HEK293 (cell line): Measurements from ENCODE around the gene BNC1.
A peak's percentile ranks its signal among the peaks of the same experiment; 100 is the strongest.

Experiments used
- CTCF ChIA-PET: fragments of 350-600 bp; formaldehyde crosslinking; extraction: SDS; loops from one replicate; lab custom pipeline; 2021; ENCODE audit warnings: antibody characterized with exemption; lab: Yijun Ruan, JAX
- POLR2A ChIA-PET: fragments of 300-600 bp; formaldehyde crosslinking; extraction: SDS; loops from one replicate; lab custom pipeline; 2020; ENCODE audit warnings: antibody characterized with exemption, inconsistent platforms; lab: Yijun Ruan, JAX
- H3K27ac ChIP-seq: fragments of 200-500 bp; sonication (Bioruptor generic); 2 replicates; pipeline ENCODE4 v1.5.1; 2014; ENCODE audit warnings: low read depth, low read length, control low read depth, inconsistent platforms; ENCODE audit errors: extremely low read depth
- H3K36me3 ChIP-seq, 2 experiments: fragments of 200-500 bp in 1 of 2; sonication (Bioruptor generic) in 1 of 2; 1 replicate in 1 of 2; 2 replicates in 1 of 2; pipeline ENCODE4 v1.5.1; 2014 to 2017; ENCODE audit warnings: inconsistent platforms in 2 of 2, low read length in 2 of 2; ENCODE audit not compliant: control insufficient read depth in 2 of 2, insufficient read depth in 1 of 2
- H3K4me1 ChIP-seq: fragments of 200-500 bp; sonication (Bioruptor generic); 2 replicates; pipeline ENCODE4 v1.5.1; 2014; ENCODE audit warnings: mild to moderate bottlenecking, low read length, inconsistent platforms; ENCODE audit not compliant: control insufficient read depth, insufficient read depth
- H3K4me3 ChIP-seq: 2 replicates; pipeline ENCODE4 v1.5.1; 2011; ENCODE audit warnings: low read depth, mild to moderate bottlenecking, control low read depth, low read length, moderate library complexity
- H3K9me3 ChIP-seq: fragments of 200-500 bp; sonication (Bioruptor generic); 2 replicates; pipeline ENCODE4 v1.5.1; 2014; ENCODE audit warnings: low read depth, low read length, inconsistent platforms; ENCODE audit not compliant: control insufficient read depth, insufficient read depth
- EGR2 ChIP-seq: fragments of 450-650 bp; formaldehyde crosslinking; IDR thresholded peaks from 2 replicates; pipeline ENCODE4 v1.5.1; 2016; ENCODE audit warnings: low read depth, missing biosample characterization, missing genetic modification characterization
- GLI2 ChIP-seq: fragments of 450-650 bp; formaldehyde crosslinking; IDR thresholded peaks from 2 replicates; pipeline ENCODE4; 2017; ENCODE audit warnings: missing biosample characterization, missing genetic modification characterization, low read depth, borderline replicate concordance
- SALL2 ChIP-seq: fragments of 450-650 bp; formaldehyde crosslinking; IDR thresholded peaks from 2 replicates; pipeline ENCODE4 v1.5.0; 2017; ENCODE audit warnings: missing biosample characterization, mild to moderate bottlenecking, missing genetic modification characterization, borderline replicate concordance
- SP7 ChIP-seq: fragments of 450-650 bp; formaldehyde crosslinking; IDR thresholded peaks from 2 replicates; pipeline ENCODE4 v1.5.1; 2016; ENCODE audit warnings: missing biosample characterization, missing genetic modification characterization
- YY1 ChIP-seq: fragments of 450-650 bp; formaldehyde crosslinking; IDR thresholded peaks from 2 replicates; pipeline ENCODE4 v1.5.1; 2018; ENCODE audit warnings: missing biosample characterization, missing genetic modification characterization
- ZBTB8A ChIP-seq: fragments of 450-650 bp; formaldehyde crosslinking; IDR thresholded peaks from 2 replicates; pipeline ENCODE4 v1.5.1; 2016; ENCODE audit warnings: missing biosample characterization, missing genetic modification characterization
- ZNF146 ChIP-seq: fragments of 450-650 bp; formaldehyde crosslinking; IDR thresholded peaks from 2 replicates; pipeline ENCODE4 v1.5.1; 2016; ENCODE audit warnings: missing biosample characterization, missing genetic modification characterization
- ZNF155 ChIP-seq: fragments of 450-650 bp; formaldehyde crosslinking; IDR thresholded peaks from 2 replicates; pipeline ENCODE4 v1.5.1; 2016; ENCODE audit warnings: missing biosample characterization, missing genetic modification characterization
- ZNF169 ChIP-seq: fragments of 450-650 bp; formaldehyde crosslinking; IDR thresholded peaks from 2 replicates; pipeline ENCODE4 v1.5.1; 2016; ENCODE audit warnings: missing biosample characterization, missing genetic modification characterization
- ZNF311 ChIP-seq: fragments of 450-650 bp; formaldehyde crosslinking; IDR thresholded peaks from 2 replicates; pipeline ENCODE4 v1.5.1; 2017; ENCODE audit warnings: missing biosample characterization, missing genetic modification characterization, borderline replicate concordance
- ZNF366 ChIP-seq: fragments of 450-650 bp; formaldehyde crosslinking; conservative IDR thresholded peaks from 2 replicates; pipeline ENCODE4 v1.5.1; 2016; ENCODE audit warnings: missing biosample characterization, missing genetic modification characterization
- ZNF404 ChIP-seq: fragments of 450-650 bp; formaldehyde crosslinking; IDR thresholded peaks from 2 replicates; pipeline ENCODE4 v1.5.1; 2017; ENCODE audit warnings: missing biosample characterization, missing genetic modification characterization
- ZNF433 ChIP-seq: fragments of 450-650 bp; formaldehyde crosslinking; IDR thresholded peaks from 2 replicates; pipeline ENCODE4 v1.5.1; 2016; ENCODE audit warnings: missing biosample characterization, missing genetic modification characterization, low read depth
- ZNF514 ChIP-seq: fragments of 450-650 bp; formaldehyde crosslinking; IDR thresholded peaks from 2 replicates; pipeline ENCODE4 v1.5.1; 2016; ENCODE audit warnings: missing biosample characterization, missing genetic modification characterization
- ZNF521 ChIP-seq: fragments of 450-650 bp; formaldehyde crosslinking; IDR thresholded peaks from 2 replicates; pipeline ENCODE4 v1.5.1; 2017; ENCODE audit warnings: missing biosample characterization, mild to moderate bottlenecking, missing genetic modification characterization
- ZNF600 ChIP-seq: fragments of 450-650 bp; formaldehyde crosslinking; IDR thresholded peaks from 2 replicates; pipeline ENCODE4 v1.5.1; 2016; ENCODE audit warnings: missing biosample characterization, missing genetic modification characterization
- ZNF624 ChIP-seq: fragments of 450-650 bp; formaldehyde crosslinking; IDR thresholded peaks from 2 replicates; pipeline ENCODE4 v1.5.1; 2017; ENCODE audit warnings: missing biosample characterization, missing genetic modification characterization
- ZNF837 ChIP-seq: fragments of 450-650 bp; formaldehyde crosslinking; IDR thresholded peaks from 2 replicates; pipeline ENCODE4 v1.5.1; 2016; ENCODE audit warnings: missing biosample characterization, missing genetic modification characterization
- TF ChIP-seq, protein P1 (sequence below): fragments of 450-650 bp; formaldehyde crosslinking; IDR thresholded peaks from 2 replicates; pipeline ENCODE4 v1.5.1; 2016; ENCODE audit warnings: missing biosample characterization, missing genetic modification characterization
- TF ChIP-seq, protein P2 (sequence below): fragments of 450-650 bp; IDR thresholded peaks from 2 replicates; pipeline ENCODE4 v1.5.1; 2018; ENCODE audit warnings: missing biosample characterization, missing genetic modification characterization
- TF ChIP-seq, protein P3 (sequence below): fragments of 450-650 bp; formaldehyde crosslinking; IDR thresholded peaks from 2 replicates; pipeline ENCODE4 v1.5.1; 2017; ENCODE audit warnings: missing biosample characterization, missing genetic modification characterization
- TF ChIP-seq, protein P4 (sequence below): fragments of 450-650 bp; formaldehyde crosslinking; IDR thresholded peaks from 2 replicates; pipeline ENCODE4 v1.5.1; 2017; ENCODE audit warnings: missing biosample characterization, missing genetic modification characterization

BNC1 gene

DNA sequence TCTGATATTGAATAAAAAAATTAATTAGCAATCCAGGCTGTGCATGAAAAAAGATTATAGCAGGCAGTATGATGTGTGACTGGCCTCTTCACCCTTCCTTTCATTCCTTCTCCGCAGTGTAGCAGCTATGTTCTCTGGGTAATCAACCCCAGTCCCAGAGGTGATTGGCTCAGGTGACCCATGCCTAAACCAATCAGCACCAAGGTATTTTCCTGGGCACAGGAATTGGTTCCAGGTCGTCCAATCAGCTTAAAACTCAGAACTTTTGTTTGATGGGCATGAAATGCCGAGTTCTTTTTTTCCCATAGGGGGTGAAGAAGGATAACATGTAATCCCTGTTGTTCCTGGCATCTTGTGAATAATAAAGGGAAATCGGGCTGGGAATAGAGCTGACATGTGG, 5.8 kb upstream of the BNC1 start:
- no peaks in the 10 kb centered on the region for H3K4me1 ChIP-seq
- ChIA-PET CTCF (interaction anchor here (0.8 kb wide), 1 partner anchor 90 kb away, joined by 3 read pairs; no protein-coding TSS in a partner anchor), POLR2A (interaction anchor here (0.7 kb wide), 1 partner anchor 366 kb away, joined by 3 read pairs; no protein-coding TSS in a partner anchor)

DNA sequence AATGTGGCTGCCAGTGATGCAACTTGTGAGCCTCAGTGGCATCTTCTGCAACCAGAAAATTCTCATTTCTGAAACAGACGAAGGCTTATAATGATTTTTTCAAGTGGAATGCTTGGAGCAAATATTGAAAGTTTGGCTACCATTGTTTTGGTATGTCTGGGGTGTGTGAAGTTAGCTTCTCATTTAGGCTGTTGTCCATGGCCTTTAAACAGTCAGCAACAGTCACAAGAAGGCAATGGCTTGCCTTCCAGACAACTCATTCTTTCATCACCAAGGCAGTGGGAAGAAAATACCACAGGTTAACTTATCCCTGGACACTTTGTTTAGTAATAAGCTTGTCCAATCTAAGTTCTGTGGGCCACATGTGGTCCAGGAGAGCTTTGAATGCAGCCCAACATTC, 4.7 kb upstream of the BNC1 start:
- Histone ChIP-seq H3K9me3 (no peaks in the 10 kb centered on the region), H3K4me1 (no peaks in the 10 kb centered on the region), H3K36me3 (no peaks in the 10 kb centered on the region), H3K4me3 (no peak overlapping the region), H3K27ac (no peak overlapping the region)
- ChIA-PET CTCF (no interaction called here), POLR2A (no interaction called here)
- TF ChIP-seq ZNF146 (tag by site-specific recombination) (no peak), ZBTB8A (no peak), ZNF624 (tag by site-specific recombination) (no peak), ZNF155 (tag by site-specific recombination) (no peak), ZNF837 (tag by site-specific recombination) (no peak), ZNF514 (tag by site-specific recombination) (no peak), SP7 (no peak)
- TF ChIP-seq, protein P1, sequence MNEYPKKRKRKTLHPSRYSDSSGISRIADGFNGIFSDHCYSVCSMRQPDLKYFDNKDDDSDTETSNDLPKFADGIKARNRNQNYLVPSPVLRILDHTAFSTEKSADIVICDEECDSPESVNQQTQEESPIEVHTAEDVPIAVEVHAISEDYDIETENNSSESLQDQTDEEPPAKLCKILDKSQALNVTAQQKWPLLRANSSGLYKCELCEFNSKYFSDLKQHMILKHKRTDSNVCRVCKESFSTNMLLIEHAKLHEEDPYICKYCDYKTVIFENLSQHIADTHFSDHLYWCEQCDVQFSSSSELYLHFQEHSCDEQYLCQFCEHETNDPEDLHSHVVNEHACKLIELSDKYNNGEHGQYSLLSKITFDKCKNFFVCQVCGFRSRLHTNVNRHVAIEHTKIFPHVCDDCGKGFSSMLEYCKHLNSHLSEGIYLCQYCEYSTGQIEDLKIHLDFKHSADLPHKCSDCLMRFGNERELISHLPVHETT (tag by site-specific recombination): no peak
- TF ChIP-seq, protein P2, sequence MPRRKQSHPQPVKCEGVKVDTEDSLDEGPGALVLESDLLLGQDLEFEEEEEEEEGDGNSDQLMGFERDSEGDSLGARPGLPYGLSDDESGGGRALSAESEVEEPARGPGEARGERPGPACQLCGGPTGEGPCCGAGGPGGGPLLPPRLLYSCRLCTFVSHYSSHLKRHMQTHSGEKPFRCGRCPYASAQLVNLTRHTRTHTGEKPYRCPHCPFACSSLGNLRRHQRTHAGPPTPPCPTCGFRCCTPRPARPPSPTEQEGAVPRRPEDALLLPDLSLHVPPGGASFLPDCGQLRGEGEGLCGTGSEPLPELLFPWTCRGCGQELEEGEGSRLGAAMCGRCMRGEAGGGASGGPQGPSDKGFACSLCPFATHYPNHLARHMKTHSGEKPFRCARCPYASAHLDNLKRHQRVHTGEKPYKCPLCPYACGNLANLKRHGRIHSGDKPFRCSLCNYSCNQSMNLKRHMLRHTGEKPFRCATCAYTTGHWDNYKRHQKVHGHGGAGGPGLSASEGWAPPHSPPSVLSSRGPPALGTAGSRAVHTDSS (tag by site-specific recombination): no peak

More for the DNA sequence above, 5.8 kb upstream of the BNC1 start:
- no peak overlapping the region for H3K4me3 ChIP-seq
- no peaks in the 10 kb centered on the region for H3K9me3 ChIP-seq
- no peak overlapping the region for H3K27ac ChIP-seq
- TF ChIP-seq SALL2 (tag by site-specific recombination): no peak
- no peak for TF ChIP-seq ZNF600 (tag by site-specific recombination)
- TF ChIP-seq, protein P3, sequence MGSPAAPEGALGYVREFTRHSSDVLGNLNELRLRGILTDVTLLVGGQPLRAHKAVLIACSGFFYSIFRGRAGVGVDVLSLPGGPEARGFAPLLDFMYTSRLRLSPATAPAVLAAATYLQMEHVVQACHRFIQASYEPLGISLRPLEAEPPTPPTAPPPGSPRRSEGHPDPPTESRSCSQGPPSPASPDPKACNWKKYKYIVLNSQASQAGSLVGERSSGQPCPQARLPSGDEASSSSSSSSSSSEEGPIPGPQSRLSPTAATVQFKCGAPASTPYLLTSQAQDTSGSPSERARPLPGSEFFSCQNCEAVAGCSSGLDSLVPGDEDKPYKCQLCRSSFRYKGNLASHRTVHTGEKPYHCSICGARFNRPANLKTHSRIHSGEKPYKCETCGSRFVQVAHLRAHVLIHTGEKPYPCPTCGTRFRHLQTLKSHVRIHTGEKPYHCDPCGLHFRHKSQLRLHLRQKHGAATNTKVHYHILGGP (tag by site-specific recombination): no peak
- TF ChIP-seq ZNF366: no peak
- TF ChIP-seq ZNF521 (tag by site-specific recombination): no peak
- no peak for TF ChIP-seq ZNF404 (tag by site-specific recombination)
- TF ChIP-seq ZNF311 (tag by site-specific recombination): no peak
- H3K36me3 ChIP-seq: no peaks in the 10 kb centered on the region

DNA sequence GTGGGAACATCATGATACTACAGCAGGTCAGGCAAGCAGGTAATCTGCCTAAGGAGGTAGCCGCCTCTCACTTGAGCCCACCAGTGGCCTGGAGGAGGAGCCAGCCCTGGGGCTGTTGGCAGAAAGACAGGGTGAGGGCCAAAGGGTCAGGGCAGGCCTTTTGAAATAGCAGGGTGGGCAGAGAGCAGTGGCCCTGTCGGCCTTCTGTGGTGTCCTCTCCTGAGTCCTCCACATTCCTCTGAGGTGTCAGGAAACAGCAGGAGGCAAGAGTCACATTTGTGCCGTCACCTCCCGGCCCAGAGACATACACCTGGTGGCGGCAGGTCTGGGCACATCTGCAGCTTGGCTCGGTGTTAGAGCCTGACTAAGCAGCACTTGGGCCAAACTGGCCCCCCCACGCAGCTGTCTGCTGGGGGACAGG, 3.9 kb upstream of the BNC1 start:
- Histone ChIP-seq H3K4me1 (no peaks in the 10 kb centered on the region), H3K4me3 (no peak overlapping the region), H3K36me3 (no peaks in the 10 kb centered on the region), H3K9me3 (no peaks in the 10 kb centered on the region), H3K27ac (no peak overlapping the region)
- ChIA-PET POLR2A (no interaction called here), CTCF (interaction anchor here (2.1 kb wide), 1 partner anchor 40 kb away, joined by 7 read pairs; no protein-coding TSS in a partner anchor)
- TF ChIP-seq GLI2 (tag by site-specific recombination) (no peak), YY1 (tag by site-specific recombination) (no peak), EGR2 (peak; percentile 20; the same call in 1 of the 2 replicates), ZNF433 (tag by site-specific recombination) (no peak), ZNF169 (tag by site-specific recombination) (no peak)
- TF ChIP-seq, protein P4, sequence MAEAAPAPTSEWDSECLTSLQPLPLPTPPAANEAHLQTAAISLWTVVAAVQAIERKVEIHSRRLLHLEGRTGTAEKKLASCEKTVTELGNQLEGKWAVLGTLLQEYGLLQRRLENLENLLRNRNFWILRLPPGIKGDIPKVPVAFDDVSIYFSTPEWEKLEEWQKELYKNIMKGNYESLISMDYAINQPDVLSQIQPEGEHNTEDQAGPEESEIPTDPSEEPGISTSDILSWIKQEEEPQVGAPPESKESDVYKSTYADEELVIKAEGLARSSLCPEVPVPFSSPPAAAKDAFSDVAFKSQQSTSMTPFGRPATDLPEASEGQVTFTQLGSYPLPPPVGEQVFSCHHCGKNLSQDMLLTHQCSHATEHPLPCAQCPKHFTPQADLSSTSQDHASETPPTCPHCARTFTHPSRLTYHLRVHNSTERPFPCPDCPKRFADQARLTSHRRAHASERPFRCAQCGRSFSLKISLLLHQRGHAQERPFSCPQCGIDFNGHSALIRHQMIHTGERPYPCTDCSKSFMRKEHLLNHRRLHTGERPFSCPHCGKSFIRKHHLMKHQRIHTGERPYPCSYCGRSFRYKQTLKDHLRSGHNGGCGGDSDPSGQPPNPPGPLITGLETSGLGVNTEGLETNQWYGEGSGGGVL (tag by site-specific recombination): no peak
